Measurements from ENCODE around the gene STAC2.

STAC2 gene

DNA sequence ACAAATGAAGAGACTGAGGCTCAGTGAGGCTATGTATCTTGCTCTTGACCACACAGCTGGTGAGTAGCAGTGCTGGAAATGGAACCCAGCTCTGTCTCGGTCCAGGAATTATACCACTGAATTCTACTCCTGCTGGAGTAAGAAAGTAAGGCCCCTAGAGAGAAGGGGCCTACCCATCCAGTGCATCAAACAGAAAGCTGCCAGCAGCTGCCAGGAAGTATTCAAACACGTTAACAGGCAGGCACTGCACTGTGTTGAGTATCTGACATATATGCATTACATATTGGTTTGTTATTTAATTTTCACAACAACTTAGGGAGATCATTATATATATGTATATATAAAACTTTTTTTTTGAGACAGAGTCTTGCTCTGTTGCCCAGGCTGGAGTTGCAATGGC is 63.8 kb downstream of the STAC2 start:
- DNase-seq (ENCODE audit: low spot score) = no peak

Data from hematopoietic multipotent progenitor cell treated with erythropoietin and hydrocortisone succinate and interleukin-3 and kit ligand, for 15 days (in vitro differentiated cells).